H9 (cell line): ENCODE results near the gene ITPK1. TPM values are rescaled to one million over a fixed set of nuclear protein-coding genes. Genes with fewer than 3 reads are reported as not detected.
A peak's percentile ranks its signal among the peaks of the same experiment; 100 is the strongest.

Experiments
- DNase-seq: peaks from one replicate; pipeline ENCODE4 v3.0.0-alpha.2; 2017
- H2AFZ ChIP-seq: one replicate; pipeline ENCODE4 v1.6.1; 2013; ENCODE audit warnings: mild to moderate bottlenecking, low read length, control low read depth, moderate library complexity
- H2AK5ac ChIP-seq: 2 replicates; pipeline ENCODE4 v1.6.1; 2013; ENCODE audit warnings: low read length, control low read depth, mixed read lengths; ENCODE audit not compliant: insufficient read length
- H2BK120ac ChIP-seq: one replicate; pipeline ENCODE4 v1.6.1; 2013; ENCODE audit warnings: low read depth, mild to moderate bottlenecking, low read length, control low read depth, inconsistent platforms; ENCODE audit not compliant: poor library complexity, severe bottlenecking
- H2BK12ac ChIP-seq: 2 replicates; pipeline ENCODE4 v1.6.1; 2013; ENCODE audit warnings: low read length, control low read depth, mixed read lengths, low read depth; ENCODE audit not compliant: insufficient read length
- H2BK15ac ChIP-seq: 2 replicates; pipeline ENCODE4 v1.6.1; 2013; ENCODE audit warnings: low read depth, low read length, control low read depth
- H2BK20ac ChIP-seq: one replicate; pipeline ENCODE4 v1.6.1; 2013; ENCODE audit warnings: low read depth, mild to moderate bottlenecking, low read length, control low read depth, inconsistent platforms; ENCODE audit not compliant: poor library complexity, severe bottlenecking
- H2BK5ac ChIP-seq: 2 replicates; pipeline ENCODE4 v1.6.1; 2013; ENCODE audit warnings: low read length, control low read depth, mixed read lengths; ENCODE audit not compliant: insufficient read length
- H3K14ac ChIP-seq: 2 replicates; pipeline ENCODE4 v1.6.1; 2013; ENCODE audit warnings: low read length, control low read depth; ENCODE audit not compliant: insufficient read depth
- H3K18ac ChIP-seq: 2 replicates; pipeline ENCODE4 v1.6.1; 2013; ENCODE audit warnings: low read depth, mild to moderate bottlenecking, mixed read lengths, low read length, control low read depth; ENCODE audit not compliant: insufficient read length
- H3K23ac ChIP-seq: 2 replicates; pipeline ENCODE4 v1.6.1; 2013; ENCODE audit warnings: low read length, control low read depth, mixed read lengths, low read depth; ENCODE audit not compliant: insufficient read length
- H3K23me2 ChIP-seq: 2 replicates; pipeline ENCODE4 v1.6.1; 2013; ENCODE audit warnings: low read depth, mild to moderate bottlenecking, mixed read lengths, low read length, control low read depth; ENCODE audit not compliant: insufficient read length, poor library complexity, severe bottlenecking
- H3K27ac ChIP-seq: 2 replicates; pipeline ENCODE4 v1.5.1; 2013; ENCODE audit warnings: low read length, control low read depth, mixed read lengths, low read depth; ENCODE audit not compliant: insufficient read length
- H3K27me3 ChIP-seq: 2 replicates; pipeline ENCODE4 v1.6.1; 2013; ENCODE audit warnings: low read length, control low read depth, inconsistent platforms; ENCODE audit not compliant: insufficient read depth
- H3K4ac ChIP-seq: 2 replicates; pipeline ENCODE4 v1.6.1; 2013; ENCODE audit warnings: low read depth, mild to moderate bottlenecking, control low read depth, inconsistent platforms, low read length, moderate library complexity
- H3K4me1 ChIP-seq: 2 replicates; pipeline ENCODE4 v1.6.1; 2013; ENCODE audit warnings: low read length, control low read depth, inconsistent platforms; ENCODE audit not compliant: insufficient read depth
- H3K4me2 ChIP-seq: 2 replicates; pipeline ENCODE4 v1.6.1; 2013; ENCODE audit warnings: low read length, control low read depth, mixed read lengths; ENCODE audit not compliant: insufficient read length, insufficient read depth
- H3K56ac ChIP-seq: 2 replicates; pipeline ENCODE4 v1.6.1; 2013; ENCODE audit warnings: low read depth, mild to moderate bottlenecking, mixed read lengths, low read length, control low read depth; ENCODE audit not compliant: insufficient read length
- H3K79me1 ChIP-seq: 2 replicates; pipeline ENCODE4 v1.6.1; 2013; ENCODE audit warnings: low read depth, mild to moderate bottlenecking, moderate library complexity, low read length, control low read depth, inconsistent platforms; ENCODE audit not compliant: insufficient read depth, poor library complexity, severe bottlenecking
- H3K79me2 ChIP-seq: 2 replicates; pipeline ENCODE4 v1.6.1; 2013; ENCODE audit warnings: low read length, control low read depth, inconsistent platforms; ENCODE audit not compliant: insufficient read depth
- H3K9ac ChIP-seq: 2 replicates; pipeline ENCODE4 v1.6.1; 2013; ENCODE audit warnings: low read length, control low read depth, mixed read lengths; ENCODE audit not compliant: insufficient read length; ENCODE audit errors: extremely low read depth
- H3K9me3 ChIP-seq: one replicate; pipeline ENCODE4 v1.6.1; 2013; ENCODE audit warnings: low read depth, low read length, inconsistent platforms; ENCODE audit not compliant: control insufficient read depth
- H3T11ph ChIP-seq: one replicate; pipeline ENCODE4 v1.6.1; 2013; ENCODE audit warnings: mild to moderate bottlenecking, low read length, control low read depth, inconsistent platforms
- H4K20me1 ChIP-seq: one replicate; pipeline ENCODE4 v1.6.1; 2013; ENCODE audit not compliant: control insufficient read depth, insufficient read length, insufficient read depth
- H4K5ac ChIP-seq: 2 replicates; pipeline ENCODE4 v1.6.1; 2013; ENCODE audit warnings: low read depth, mild to moderate bottlenecking, mixed read lengths, low read length, control low read depth; ENCODE audit not compliant: insufficient read length
- H4K8ac ChIP-seq: replicated peaks from 2 replicates; pipeline ENCODE4 v1.6.1; 2013; ENCODE audit warnings: low read length, control low read depth, mixed read lengths, low read depth; ENCODE audit not compliant: insufficient read length
- H4K91ac ChIP-seq: 2 replicates; pipeline ENCODE4 v1.6.1; 2013; ENCODE audit warnings: low read depth, mild to moderate bottlenecking, moderate library complexity, mixed read lengths, low read length, control low read depth; ENCODE audit not compliant: insufficient read length
- H3K27ac Mint-ChIP-seq, 3 experiments: 2 replicates in 2 of 3; 3 replicates in 1 of 3; pipeline ENCODE4 v1.8.0; 2020 to 2021; ENCODE audit warnings: mixed read lengths in 3 of 3, mild to moderate bottlenecking in 1 of 3, moderate library complexity in 1 of 3
- H3K27me3 Mint-ChIP-seq: 2 replicates; pipeline ENCODE4 v1.8.0; 2021; ENCODE audit warnings: low read depth, mild to moderate bottlenecking, moderate library complexity, mixed read lengths
- H3K36me3 Mint-ChIP-seq, 3 experiments: 2 replicates in 2 of 3; 3 replicates in 1 of 3; pipeline ENCODE4 v1.8.0; 2020 to 2021; ENCODE audit warnings: low read depth in 3 of 3, mixed read lengths in 3 of 3; ENCODE audit not compliant: insufficient read depth in 1 of 3
- H3K4me1 Mint-ChIP-seq, 2 experiments: 2 replicates each; pipeline ENCODE4 v1.8.0; 2020; ENCODE audit warnings: mixed read lengths in 2 of 2
- H3K4me3 Mint-ChIP-seq, 2 experiments: 2 replicates in 1 of 2; 3 replicates in 1 of 2; pipeline ENCODE4 v1.8.0; 2020 to 2021; ENCODE audit warnings: mild to moderate bottlenecking in 2 of 2, mixed read lengths in 2 of 2, moderate library complexity in 1 of 2
- H3K9me3 Mint-ChIP-seq, 2 experiments: 2 replicates in 1 of 2; 3 replicates in 1 of 2; pipeline ENCODE4 v1.8.0; 2020; ENCODE audit warnings: mild to moderate bottlenecking in 2 of 2, mixed read lengths in 2 of 2, moderate library complexity in 1 of 2
- CTCF ChIP-seq: fragments of 200-600 bp; sonication (generic); conservative IDR thresholded peaks from 3 replicates; pipeline ENCODE4 v1.8.0; 2021; ENCODE audit warnings: antibody characterized with exemption, mild to moderate bottlenecking
- WGBS: extraction: QIAGEN DNeasy Blood & Tissue Kit; methylation state at CpG from one replicate; pipeline ENCODE4 v1.1.7; 2013; ENCODE audit warnings: missing lambda C conversion rate, low lambda C conversion rate, mixed read lengths; ENCODE audit not compliant: insufficient read length; ENCODE audit errors: extremely low coverage; 5-methylcytosine and 5-hydroxymethylcytosine counted together
- total RNA-seq: library from RNA; stranded (reverse); gene quantifications from 2 replicates; pipeline ENCODE4 v1.2.1, GENCODE V29; 2021

The ITPK1 gene
- total RNA-seq, 1 experiment from 2014 or later: 92.7 TPM

GRCh38 chr14:93081876-93082570, 33.7 kb downstream of the ITPK1 start:
- H4K20me1 ChIP-seq: peaks cover 3% of the 10 kb centered on the region
- DNase-seq: no peak
- no peak overlapping the region for H2BK5ac ChIP-seq
- no peak overlapping the region for H3T11ph ChIP-seq
- no peak for TF ChIP-seq CTCF
- no peak overlapping the region for H3K14ac ChIP-seq
- H2BK120ac ChIP-seq: no peak overlapping the region
- no peak overlapping the region for H3K4me2 ChIP-seq
- no peak overlapping the region for H3K27ac ChIP-seq
- no peak overlapping the region for H4K5ac ChIP-seq
- H4K8ac ChIP-seq: no peak overlapping the region
- peaks cover 27 to 33% of the 10 kb centered on the region in 2 experiments for H3K4me1 Mint-ChIP-seq
- H2BK15ac ChIP-seq: no peak overlapping the region
- no peak overlapping the region for H3K56ac ChIP-seq
- no peak overlapping the region for H4K91ac ChIP-seq
- no peak overlapping the region for H3K18ac ChIP-seq
- no peaks in the 10 kb centered on the region for H3K9me3 ChIP-seq
- no peak overlapping the region for H2AK5ac ChIP-seq
- peaks cover 4 to 14% (median 10%) of the 10 kb centered on the region in 3 experiments for H3K36me3 Mint-ChIP-seq
- no peaks in the 10 kb centered on the region for H3K23me2 ChIP-seq
- peaks cover 3% of the 10 kb centered on the region; the same call in 1 of the 2 replicates for H3K4me1 ChIP-seq
- no peak overlapping the region for H3K4ac ChIP-seq
- no peak overlapping the region for H2BK20ac ChIP-seq
- no peak overlapping the region for H2BK12ac ChIP-seq
- no peaks in the 10 kb centered on the region; the same call in 1 of the 2 replicates for H3K27me3 Mint-ChIP-seq
- peak overlapping the region in 2 of 3 experiments; percentile 17 to 91; a peak in 3 of 7 replicates for H3K27ac Mint-ChIP-seq
- no CpG with 5 or more reads among the region's 14 CpGs for WGBS
- H3K23ac ChIP-seq: no peak overlapping the region
- no peak overlapping the region for H2AFZ ChIP-seq
- peaks cover under 1 to 2% of the 10 kb centered on the region in 2 experiments; a peak in 2 of 5 replicates for H3K9me3 Mint-ChIP-seq
- no peaks in the 10 kb centered on the region for H3K27me3 ChIP-seq
- peaks cover 3% of the 10 kb centered on the region for H3K79me1 ChIP-seq
- H3K79me2 ChIP-seq: peaks cover 15% of the 10 kb centered on the region; the same call in 1 of the 2 replicates
- H3K9ac ChIP-seq: no peak overlapping the region
- H3K4me3 Mint-ChIP-seq: no peak overlapping the region
